ENCODE data around the gene VAMP4. TPM values are rescaled to one million over a fixed set of nuclear protein-coding genes. Genes with fewer than 3 reads are reported as not detected.

The VAMP4 gene
- total RNA-seq, 4 donors from 2014 or later: 5.0 to 16.9 (median 7.4) TPM

DNA sequence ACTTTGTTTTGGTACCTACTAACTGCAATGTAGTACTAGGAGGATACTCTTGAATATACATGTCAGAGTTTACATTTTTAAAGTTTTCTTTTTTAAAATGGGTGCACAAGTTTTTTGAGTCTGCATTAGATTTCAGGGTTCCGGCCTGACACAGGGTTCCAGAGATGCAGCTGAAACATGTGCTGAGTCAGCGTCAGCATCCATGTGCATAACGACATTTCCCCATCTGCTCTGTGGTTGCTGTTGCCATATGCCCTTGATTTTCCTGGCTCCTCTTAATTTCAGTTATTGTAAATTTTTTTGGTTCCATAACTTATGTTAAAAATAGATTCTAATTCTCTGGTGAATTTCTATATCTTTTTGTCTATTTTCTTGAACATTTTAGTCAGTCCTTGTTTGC, 27.3 kb upstream of the VAMP4 start:
- no peak for DNase-seq (ENCODE audit: low spot score)
- TF ChIP-seq, protein P1, sequence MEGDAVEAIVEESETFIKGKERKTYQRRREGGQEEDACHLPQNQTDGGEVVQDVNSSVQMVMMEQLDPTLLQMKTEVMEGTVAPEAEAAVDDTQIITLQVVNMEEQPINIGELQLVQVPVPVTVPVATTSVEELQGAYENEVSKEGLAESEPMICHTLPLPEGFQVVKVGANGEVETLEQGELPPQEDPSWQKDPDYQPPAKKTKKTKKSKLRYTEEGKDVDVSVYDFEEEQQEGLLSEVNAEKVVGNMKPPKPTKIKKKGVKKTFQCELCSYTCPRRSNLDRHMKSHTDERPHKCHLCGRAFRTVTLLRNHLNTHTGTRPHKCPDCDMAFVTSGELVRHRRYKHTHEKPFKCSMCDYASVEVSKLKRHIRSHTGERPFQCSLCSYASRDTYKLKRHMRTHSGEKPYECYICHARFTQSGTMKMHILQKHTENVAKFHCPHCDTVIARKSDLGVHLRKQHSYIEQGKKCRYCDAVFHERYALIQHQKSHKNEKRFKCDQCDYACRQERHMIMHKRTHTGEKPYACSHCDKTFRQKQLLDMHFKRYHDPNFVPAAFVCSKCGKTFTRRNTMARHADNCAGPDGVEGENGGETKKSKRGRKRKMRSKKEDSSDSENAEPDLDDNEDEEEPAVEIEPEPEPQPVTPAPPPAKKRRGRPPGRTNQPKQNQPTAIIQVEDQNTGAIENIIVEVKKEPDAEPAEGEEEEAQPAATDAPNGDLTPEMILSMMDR (IDR thresholded peaks at IDR 0.05): no peak
- no peak for ATAC-seq (ENCODE audit: low FRiP score)

DNA sequence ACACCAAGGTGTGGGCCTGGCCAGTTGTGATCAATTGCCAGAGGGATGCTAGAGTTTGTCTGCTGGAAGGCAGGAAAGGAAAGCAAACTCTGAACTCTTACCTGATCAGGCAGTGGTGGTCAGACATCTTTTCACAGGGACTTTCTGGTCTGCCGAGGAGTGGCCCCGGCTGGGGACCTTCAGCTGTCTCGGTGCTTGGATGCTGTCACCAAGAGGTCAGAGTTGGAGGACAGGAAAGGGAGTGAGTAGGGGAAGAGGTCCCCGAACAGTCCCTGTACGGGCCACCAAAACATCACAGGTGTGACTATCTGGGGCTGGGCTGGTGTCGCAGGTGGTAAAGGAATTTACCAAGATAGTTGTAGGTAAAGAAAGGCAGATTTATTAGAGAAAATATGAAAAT, 21.9 kb upstream of the VAMP4 start:
- TF ChIP-seq, protein P1 (IDR thresholded peaks at IDR 0.05): no peak

DNA sequence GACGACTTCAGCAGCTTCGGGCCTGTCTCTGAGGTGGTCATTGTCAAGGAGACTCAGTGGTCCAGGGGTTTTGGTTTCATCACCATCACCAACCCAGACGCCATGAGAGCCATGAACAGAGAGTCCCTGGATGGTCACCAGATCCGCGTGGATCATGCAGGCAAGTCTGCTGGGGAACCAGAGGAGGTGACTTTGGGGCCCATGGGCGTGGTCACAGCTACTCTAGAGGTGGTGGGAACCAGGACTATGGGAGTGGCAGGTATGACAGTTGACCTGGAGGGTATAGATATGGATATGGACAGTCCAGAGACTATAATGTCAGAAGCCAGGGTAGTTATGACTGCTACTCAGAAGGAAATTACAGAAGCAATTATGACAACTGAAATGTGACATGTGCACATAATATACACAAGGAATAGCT, 20.3 kb upstream of the VAMP4 start:
- TF ChIP-seq, protein P1 (IDR thresholded peaks at IDR 0.05): no peak
- DNase-seq (ENCODE audit: low spot score) (no peak), ATAC-seq (ENCODE audit: low FRiP score) (no peak)

More for the DNA sequence above, 21.9 kb upstream of the VAMP4 start:
- no peak for ATAC-seq (ENCODE audit: low FRiP score)
- no peak for DNase-seq (ENCODE audit: low spot score)

DNA sequence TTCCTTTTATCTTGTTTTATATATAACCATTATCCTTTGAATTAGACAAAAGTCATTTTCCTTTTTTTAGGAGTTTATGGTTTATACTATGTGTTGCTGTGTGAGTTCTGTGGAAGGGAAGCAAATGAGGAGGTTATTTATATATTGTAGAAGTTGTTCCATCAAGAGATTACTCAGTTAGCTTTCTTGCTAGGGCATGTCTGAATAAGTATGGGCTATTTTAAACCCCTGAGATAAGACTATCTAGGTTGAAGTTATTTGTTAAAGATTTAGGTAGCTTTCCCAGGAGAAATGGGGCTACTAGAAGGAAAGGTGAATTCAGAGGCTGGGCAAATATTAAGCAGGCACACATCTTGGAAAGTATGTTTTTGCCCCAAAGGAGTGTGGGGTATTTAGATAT, 16.1 kb upstream of the VAMP4 start:
- no peak for DNase-seq (ENCODE audit: low spot score)
- no peak for ATAC-seq (ENCODE audit: low FRiP score)
- TF ChIP-seq, protein P1 (IDR thresholded peaks at IDR 0.05): no peak

DNA sequence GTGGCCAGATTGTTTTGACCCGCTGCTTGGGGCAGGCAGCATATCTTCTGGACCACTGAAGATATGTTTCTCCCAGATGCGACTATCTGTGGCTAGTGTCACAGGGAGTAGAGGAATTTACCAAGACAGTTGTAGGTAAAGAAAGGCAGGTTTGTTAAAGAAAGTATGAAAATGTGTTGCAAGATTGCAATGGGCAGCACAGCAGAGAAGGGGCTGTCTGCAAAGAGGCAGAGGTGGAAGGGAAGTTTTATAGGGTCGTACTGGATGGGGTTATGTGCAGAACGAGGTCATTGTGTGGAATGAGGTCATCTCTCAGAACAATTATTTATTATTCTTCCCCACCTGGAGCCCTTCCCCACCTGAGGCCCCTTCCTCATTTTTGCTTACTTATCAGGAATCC, 15.0 kb upstream of the VAMP4 start:
- no peak for ATAC-seq (ENCODE audit: low FRiP score)

DNA sequence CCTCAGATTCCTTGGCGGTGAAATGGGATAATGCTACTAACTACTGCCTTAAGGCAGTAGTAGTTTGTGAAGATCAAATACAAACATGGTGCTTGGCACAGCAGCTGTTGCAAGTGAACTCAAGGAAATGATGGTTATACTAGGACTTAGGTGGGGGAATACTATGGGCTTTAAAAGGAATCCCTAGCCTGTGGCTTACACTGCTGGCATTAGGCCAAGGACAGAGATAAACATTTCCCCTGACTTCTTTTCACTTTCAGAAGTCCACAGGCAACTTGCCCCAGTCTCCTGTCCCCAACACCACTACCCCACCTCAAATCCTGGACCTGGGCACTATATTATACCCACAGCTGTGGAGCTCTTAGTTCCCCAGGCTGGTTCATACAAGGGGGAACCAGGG, 13.1 kb upstream of the VAMP4 start:
- TF ChIP-seq, protein P1 (IDR thresholded peaks at IDR 0.05): no peak
- DNase-seq (ENCODE audit: low spot score): no peak
- ATAC-seq (ENCODE audit: low FRiP score): no peak

More for the DNA sequence above, 15.0 kb upstream of the VAMP4 start:
- TF ChIP-seq, protein P1 (IDR thresholded peaks at IDR 0.05): no peak
- DNase-seq (ENCODE audit: low spot score): no peak

DNA sequence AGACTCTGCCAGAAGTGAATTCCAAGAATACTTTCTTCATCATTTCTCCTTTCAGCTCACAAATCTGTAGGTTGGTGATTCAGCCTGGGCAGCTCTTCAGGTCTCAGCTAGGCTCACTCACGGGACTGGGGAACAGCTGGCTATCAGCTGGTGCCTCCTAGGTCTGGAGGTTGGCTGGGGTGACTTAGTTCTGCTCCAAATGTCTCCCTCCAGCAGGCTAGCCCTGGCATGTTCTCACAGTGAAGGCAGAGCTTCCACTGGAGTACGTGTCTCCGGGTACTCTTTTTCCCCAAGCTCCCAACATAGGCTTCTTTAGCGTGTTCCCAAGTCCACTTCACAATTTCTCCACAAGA, 12.5 kb upstream of the VAMP4 start:
- DNase-seq (ENCODE audit: low spot score) (no peak), ATAC-seq (ENCODE audit: low FRiP score) (no peak)
- TF ChIP-seq, protein P1 (IDR thresholded peaks at IDR 0.05): no peak
